Measurements from ENCODE around the gene L3MBTL2. TPM values are rescaled to one million over a fixed set of nuclear protein-coding genes. Genes with fewer than 3 reads are reported as not detected.

The L3MBTL2 gene
- total RNA-seq, 1 donor from 2014 or later, result 8.2 TPM

DNA sequence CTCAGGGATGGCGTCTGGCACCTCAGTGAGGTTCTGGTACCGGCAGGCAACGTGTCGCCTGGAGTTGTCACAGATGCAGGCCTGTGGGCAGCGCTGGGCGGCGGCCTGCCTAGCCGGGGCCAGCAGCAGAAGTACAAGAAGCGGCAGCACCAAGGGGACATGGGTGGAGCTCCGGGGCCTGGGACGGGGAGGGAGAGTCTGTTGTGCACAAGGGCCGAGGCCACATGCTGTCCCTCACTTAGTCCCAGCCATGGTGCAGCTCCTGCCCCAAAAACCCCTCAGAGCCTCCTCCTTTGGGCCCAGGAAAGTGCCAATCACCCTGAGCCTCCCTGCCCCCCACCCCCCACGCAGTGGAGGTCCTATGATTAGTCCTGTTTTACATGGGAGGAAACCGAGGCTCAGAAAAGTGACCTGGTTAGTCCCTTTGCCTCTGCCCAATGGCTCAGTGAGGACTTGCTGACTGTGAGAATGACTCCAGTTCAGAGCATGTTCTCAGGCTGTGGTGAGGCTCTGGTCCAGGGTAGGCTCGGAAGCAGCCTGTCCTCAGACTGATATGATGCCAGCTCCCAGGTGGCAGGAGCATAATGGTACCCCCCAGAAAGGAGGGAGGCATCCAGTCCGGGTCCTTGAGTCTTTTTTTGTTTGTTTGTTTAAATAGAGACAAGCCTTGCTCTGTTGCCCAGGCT is 34.5 kb downstream of the L3MBTL2 start:
- Histone ChIP-seq H3K36me3 (ENCODE audit: control insufficient read depth, insufficient read depth, low read length) (no peaks in the 10 kb centered on the region), H3K27me3 (ENCODE audit: control insufficient read depth, insufficient read depth, low read length) (no peaks in the 10 kb centered on the region), H3K4me3 (ENCODE audit: low read depth, low read length) (no peak overlapping the region)
- TF ChIP-seq, protein P1, sequence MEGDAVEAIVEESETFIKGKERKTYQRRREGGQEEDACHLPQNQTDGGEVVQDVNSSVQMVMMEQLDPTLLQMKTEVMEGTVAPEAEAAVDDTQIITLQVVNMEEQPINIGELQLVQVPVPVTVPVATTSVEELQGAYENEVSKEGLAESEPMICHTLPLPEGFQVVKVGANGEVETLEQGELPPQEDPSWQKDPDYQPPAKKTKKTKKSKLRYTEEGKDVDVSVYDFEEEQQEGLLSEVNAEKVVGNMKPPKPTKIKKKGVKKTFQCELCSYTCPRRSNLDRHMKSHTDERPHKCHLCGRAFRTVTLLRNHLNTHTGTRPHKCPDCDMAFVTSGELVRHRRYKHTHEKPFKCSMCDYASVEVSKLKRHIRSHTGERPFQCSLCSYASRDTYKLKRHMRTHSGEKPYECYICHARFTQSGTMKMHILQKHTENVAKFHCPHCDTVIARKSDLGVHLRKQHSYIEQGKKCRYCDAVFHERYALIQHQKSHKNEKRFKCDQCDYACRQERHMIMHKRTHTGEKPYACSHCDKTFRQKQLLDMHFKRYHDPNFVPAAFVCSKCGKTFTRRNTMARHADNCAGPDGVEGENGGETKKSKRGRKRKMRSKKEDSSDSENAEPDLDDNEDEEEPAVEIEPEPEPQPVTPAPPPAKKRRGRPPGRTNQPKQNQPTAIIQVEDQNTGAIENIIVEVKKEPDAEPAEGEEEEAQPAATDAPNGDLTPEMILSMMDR (IDR thresholded peaks at IDR 0.05; ENCODE audit: insufficient read depth, low read length, severe bottlenecking), result no peak
- FAIRE-seq (no peak), DNase-seq (ENCODE audit: low read depth) (no peak)

DNA sequence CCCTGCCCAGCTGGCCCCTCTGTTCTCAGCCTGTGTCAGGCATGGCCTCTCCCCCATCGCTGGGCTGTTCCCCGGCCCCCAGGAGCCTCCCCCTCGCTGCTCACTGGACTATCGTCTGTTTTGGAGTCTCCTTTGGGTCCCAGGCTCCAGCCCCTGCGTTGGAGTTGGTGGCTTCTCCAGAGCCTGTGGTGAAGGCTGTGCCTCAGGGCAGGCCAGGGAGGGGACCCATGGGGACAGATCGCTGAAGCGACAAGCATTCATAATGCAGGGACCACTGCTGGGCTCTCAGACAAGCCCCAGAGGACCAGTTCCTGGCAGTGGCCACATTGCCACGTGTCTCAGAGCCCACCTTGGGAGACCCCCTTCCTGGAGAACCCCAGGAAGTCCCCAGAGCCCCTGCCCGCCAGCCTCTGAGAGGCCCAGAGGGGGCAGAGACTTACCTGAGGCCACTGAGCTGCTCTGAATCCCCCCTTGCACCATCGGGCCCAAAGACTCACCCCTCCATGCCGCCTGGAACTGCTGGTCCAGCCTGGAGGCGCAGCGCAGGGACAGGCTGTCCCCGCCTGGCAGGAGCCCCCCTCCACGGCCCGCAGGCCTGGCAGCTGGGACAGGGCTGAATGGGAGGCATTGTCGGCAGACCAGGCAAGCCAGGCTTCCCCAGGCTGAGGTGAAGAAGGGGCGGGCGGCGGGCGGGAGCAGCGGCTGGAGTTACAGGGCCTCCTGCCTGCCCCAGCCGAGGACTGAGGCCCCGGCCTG is 35.4 kb downstream of the L3MBTL2 start, which contains the start of gene CHADL:
Gene CHADL (minus strand): TSS at position 555 of the 756 bp plus-strand sequence. CDS start 50 bp downstream, at position 505.
- H3K27me3 ChIP-seq (ENCODE audit: control insufficient read depth, insufficient read depth, low read length), result no peaks in the 10 kb centered on the region
- TF ChIP-seq, protein P1 (IDR thresholded peaks at IDR 0.05; ENCODE audit: insufficient read depth, low read length, severe bottlenecking), result no peak
- FAIRE-seq, result no peak
- no peak for DNase-seq (ENCODE audit: low read depth)
- no peak within 1 kb of the TSS for H3K4me3 ChIP-seq (ENCODE audit: low read depth, low read length)
- H3K36me3 ChIP-seq (ENCODE audit: control insufficient read depth, insufficient read depth, low read length), result peaks cover 2% of the 10 kb centered on the region

DNA sequence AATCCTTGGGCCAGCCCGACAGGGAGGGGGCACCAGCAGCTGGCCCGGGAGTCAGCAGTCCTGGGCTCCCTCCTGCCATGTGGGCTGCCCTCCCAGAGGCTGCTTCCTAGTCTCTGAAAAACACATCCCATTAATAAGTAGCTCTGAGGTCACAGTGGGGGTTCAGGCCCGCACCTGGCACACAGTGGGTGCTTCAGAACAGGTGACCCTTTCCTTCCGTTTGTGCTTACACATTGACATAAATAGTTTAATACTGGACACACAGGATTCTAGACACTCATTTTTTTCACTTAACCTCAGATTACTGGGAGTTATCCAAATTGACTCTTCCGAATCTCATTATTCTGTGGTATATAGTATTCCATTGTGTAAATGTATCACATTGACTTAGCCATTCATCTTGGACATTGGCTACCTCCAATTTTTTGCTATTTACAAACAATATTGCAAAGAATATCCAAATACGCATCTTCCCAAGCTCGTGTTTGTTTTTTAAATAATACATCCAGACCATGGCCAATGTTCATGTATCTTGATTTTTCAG is 36.1 kb downstream of the L3MBTL2 start:
- DNase-seq (ENCODE audit: low read depth), result no peak
- H3K36me3 ChIP-seq (ENCODE audit: control insufficient read depth, insufficient read depth, low read length), result peaks cover 8% of the 10 kb centered on the region
- no peak for FAIRE-seq

DNA sequence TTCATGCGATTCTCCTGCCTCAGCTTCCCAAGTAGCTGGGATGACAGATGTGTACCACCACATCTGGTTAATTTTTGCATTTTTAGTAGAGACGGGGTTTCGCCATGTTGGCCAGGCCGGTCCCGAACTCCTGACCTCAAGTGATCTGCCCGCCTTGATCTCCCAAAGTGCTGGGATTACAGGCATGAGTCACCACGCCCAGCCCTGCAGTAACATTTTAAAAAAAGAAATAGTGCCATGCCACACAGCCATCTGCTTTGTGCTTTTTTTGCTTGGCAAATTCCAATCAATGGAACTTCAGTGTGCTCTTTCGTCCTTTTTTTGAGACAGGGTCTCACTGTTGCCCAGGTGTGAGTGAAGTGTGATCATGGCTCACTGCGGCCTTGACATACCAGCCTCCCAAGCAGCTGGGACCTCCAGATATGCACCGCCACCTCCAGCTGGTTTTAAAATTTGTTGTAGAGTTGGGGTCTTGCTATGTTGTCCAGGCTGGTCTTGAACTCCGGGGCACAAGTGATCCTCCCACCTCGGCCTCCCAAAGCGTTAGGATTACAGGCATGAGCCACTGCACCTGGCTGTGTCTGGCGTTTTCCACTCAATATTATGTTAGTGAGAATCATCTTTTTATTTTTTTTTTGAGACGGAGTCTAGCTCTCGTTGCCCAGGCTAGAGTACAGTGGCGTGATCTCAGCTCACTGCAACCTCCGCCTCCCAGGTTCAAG is 37.4 kb downstream of the L3MBTL2 start:
- Histone ChIP-seq H3K36me3 (ENCODE audit: control insufficient read depth, insufficient read depth, low read length) (peaks cover 12% of the 10 kb centered on the region), H3K27me3 (ENCODE audit: control insufficient read depth, insufficient read depth, low read length) (no peaks in the 10 kb centered on the region), H3K4me3 (ENCODE audit: low read depth, low read length) (no peak overlapping the region)
- DNase-seq (ENCODE audit: low read depth) (no peak), FAIRE-seq (no peak)
- TF ChIP-seq, protein P1 (IDR thresholded peaks at IDR 0.05; ENCODE audit: insufficient read depth, low read length, severe bottlenecking), result no peak

More for the DNA sequence above, 36.1 kb downstream of the L3MBTL2 start:
- TF ChIP-seq, protein P1 (IDR thresholded peaks at IDR 0.05; ENCODE audit: insufficient read depth, low read length, severe bottlenecking), result no peak
- H3K27me3 ChIP-seq (ENCODE audit: control insufficient read depth, insufficient read depth, low read length), result no peaks in the 10 kb centered on the region
- no peak overlapping the region for H3K4me3 ChIP-seq (ENCODE audit: low read depth, low read length)

DNA sequence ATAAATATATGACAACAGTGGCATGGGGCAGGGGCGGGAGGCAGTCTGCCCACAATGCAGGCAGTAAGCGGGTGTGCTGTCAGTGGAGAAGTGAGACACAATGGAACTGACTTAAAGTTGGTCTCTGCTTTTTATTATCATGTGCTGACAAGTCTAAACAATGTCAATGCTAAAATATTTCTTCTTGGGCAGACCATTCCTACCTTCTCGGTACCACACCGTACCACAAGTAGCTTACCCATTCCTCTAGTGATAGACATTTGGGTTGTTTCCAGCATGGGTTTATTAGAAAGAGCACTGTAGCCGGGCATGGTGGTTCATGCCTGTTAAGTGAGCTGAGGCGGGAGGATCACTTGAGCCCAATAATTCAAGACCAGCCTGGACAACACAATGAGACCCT is 38.2 kb downstream of the L3MBTL2 start:
- Histone ChIP-seq H3K36me3 (ENCODE audit: control insufficient read depth, insufficient read depth, low read length) (peaks cover 19% of the 10 kb centered on the region), H3K27me3 (ENCODE audit: control insufficient read depth, insufficient read depth, low read length) (no peaks in the 10 kb centered on the region), H3K4me3 (ENCODE audit: low read depth, low read length) (no peak overlapping the region)
- no peak for FAIRE-seq
- TF ChIP-seq, protein P1 (IDR thresholded peaks at IDR 0.05; ENCODE audit: insufficient read depth, low read length, severe bottlenecking), result no peak
- DNase-seq (ENCODE audit: low read depth), result peak; percentile 76

Measured in bronchial epithelial cell (primary cell).